Effector memory CD4-positive, alpha-beta T cell (primary cell): ENCODE measurements around the gene KNDC1.

Experiments used
- DNase-seq, 3 donors: peaks; one replicate each; pipeline ENCODE4 v3.0.0-alpha.2; 2020
- H3K27ac ChIP-seq: 2 replicates; pipeline ENCODE4 v1.7.0; 2013; ENCODE audit warnings: mild to moderate bottlenecking, low read length, moderate library complexity; ENCODE audit not compliant: insufficient read depth, poor library complexity, severe bottlenecking
- H3K27me3 ChIP-seq: replicated peaks from 2 replicates; pipeline ENCODE4 v1.7.0; 2013; ENCODE audit warnings: mild to moderate bottlenecking, low read length; ENCODE audit not compliant: insufficient read depth, control insufficient read depth, poor library complexity, severe bottlenecking
- H3K36me3 ChIP-seq: 2 replicates; pipeline ENCODE4 v1.7.0; 2013; ENCODE audit warnings: mild to moderate bottlenecking, low read length, moderate library complexity; ENCODE audit not compliant: control insufficient read depth, insufficient read depth
- H3K4me1 ChIP-seq: 2 replicates; pipeline ENCODE4 v1.7.0; 2013; ENCODE audit warnings: low read length, mild to moderate bottlenecking; ENCODE audit not compliant: control insufficient read depth, insufficient read depth, poor library complexity, severe bottlenecking
- H3K4me3 ChIP-seq: 2 replicates; pipeline ENCODE4 v1.7.0; 2013; ENCODE audit warnings: low read length, low read depth, mild to moderate bottlenecking; ENCODE audit not compliant: insufficient read depth, poor library complexity, severe bottlenecking
- H3K9me3 ChIP-seq: 2 replicates; pipeline ENCODE4 v1.7.0; 2013; ENCODE audit warnings: mild to moderate bottlenecking, low read length, moderate library complexity; ENCODE audit not compliant: control insufficient read depth

KNDC1 gene

GRCh38 chr10:133200621-133201031 is 40.6 kb downstream of the KNDC1 start:
- H3K9me3 ChIP-seq = no peaks in the 10 kb centered on the region
- no peaks in the 10 kb centered on the region for H3K36me3 ChIP-seq
- no peaks in the 10 kb centered on the region for H3K27me3 ChIP-seq
- no peak overlapping the region for H3K4me3 ChIP-seq
- no peaks in the 10 kb centered on the region for H3K4me1 ChIP-seq
- H3K27ac ChIP-seq = no peak overlapping the region
- DNase-seq = no peak

GRCh38 chr10:133201151-133201947 is 41.3 kb downstream of the KNDC1 start:
- Histone ChIP-seq H3K4me1 (no peaks in the 10 kb centered on the region), H3K36me3 (no peaks in the 10 kb centered on the region), H3K4me3 (no peak overlapping the region), H3K9me3 (no peaks in the 10 kb centered on the region), H3K27me3 (no peaks in the 10 kb centered on the region), H3K27ac (no peak overlapping the region)
- no peak for DNase-seq

GRCh38 chr10:133201948-133202725 is 42.1 kb downstream of the KNDC1 start:
- Histone ChIP-seq H3K36me3 (no peaks in the 10 kb centered on the region), H3K4me1 (no peaks in the 10 kb centered on the region), H3K27ac (no peak overlapping the region), H3K9me3 (no peaks in the 10 kb centered on the region), H3K4me3 (no peak overlapping the region), H3K27me3 (no peaks in the 10 kb centered on the region)
- no peak for DNase-seq

GRCh38 chr10:133202778-133203651 is 43.0 kb downstream of the KNDC1 start:
- Histone ChIP-seq H3K27ac (no peak overlapping the region), H3K9me3 (no peaks in the 10 kb centered on the region), H3K4me1 (no peaks in the 10 kb centered on the region), H3K4me3 (no peak overlapping the region), H3K36me3 (no peaks in the 10 kb centered on the region), H3K27me3 (no peaks in the 10 kb centered on the region)
- no peak for DNase-seq

- Histone ChIP-seq H3K27ac (no peak overlapping the region), H3K9me3 (no peaks in the 10 kb centered on the region), H3K27me3 (no peaks in the 10 kb centered on the region), H3K4me3 (no peak overlapping the region), H3K36me3 (no peaks in the 10 kb centered on the region), H3K4me1 (no peaks in the 10 kb centered on the region)
- DNase-seq = no peak
Measured at GRCh38 chr10:133203652-133204195, 43.7 kb downstream of the KNDC1 start.

- H3K36me3 ChIP-seq = no peaks in the 10 kb centered on the region
- H3K9me3 ChIP-seq = no peaks in the 10 kb centered on the region
- H3K27ac ChIP-seq = no peak overlapping the region
- no peak overlapping the region for H3K4me3 ChIP-seq
- DNase-seq = no peak
- no peaks in the 10 kb centered on the region for H3K4me1 ChIP-seq
- H3K27me3 ChIP-seq = no peaks in the 10 kb centered on the region
Measured at GRCh38 chr10:133204226-133205015, 44.4 kb downstream of the KNDC1 start.

- no peaks in the 10 kb centered on the region for H3K27me3 ChIP-seq
- no peaks in the 10 kb centered on the region for H3K9me3 ChIP-seq
- H3K27ac ChIP-seq = no peak overlapping the region
- no peaks in the 10 kb centered on the region for H3K36me3 ChIP-seq
- DNase-seq = no peak
- H3K4me3 ChIP-seq = no peak overlapping the region
- H3K4me1 ChIP-seq = peaks cover 4% of the 10 kb centered on the region
Measured at GRCh38 chr10:133205146-133205545, 45.1 kb downstream of the KNDC1 start.

- Histone ChIP-seq H3K9me3 (no peaks in the 10 kb centered on the region), H3K36me3 (no peaks in the 10 kb centered on the region), H3K27ac (no peak overlapping the region), H3K4me1 (peaks cover 11% of the 10 kb centered on the region), H3K27me3 (no peaks in the 10 kb centered on the region), H3K4me3 (no peak overlapping the region)
- DNase-seq = no peak
Measured at GRCh38 chr10:133206356-133207040, 46.5 kb downstream of the KNDC1 start.
